ENCODE measurements around the gene CUL9. TPM values are rescaled to one million over a fixed set of nuclear protein-coding genes. Genes with fewer than 3 reads are reported as not detected.

The CUL9 gene
- total and polyA plus RNA-seq, 2 donors (not counting 1 experiment from before 2014, with no cell fraction given) = 6.7 to 32.2 TPM

GRCh38 chr6:43268782-43269272 lies 86.8 kb downstream of the CUL9 start:
- H2AFZ ChIP-seq (ENCODE audit: low read length) = no peak overlapping the region
- H3K4me1 ChIP-seq (ENCODE audit: control insufficient read depth, extremely low read depth, insufficient read depth, low read length) = peaks cover 3% of the 10 kb centered on the region
- peaks cover 44% of the 10 kb centered on the region for H3K27me3 ChIP-seq (ENCODE audit: control insufficient read depth, insufficient read depth, low read length)
- no peak overlapping the region for H3K4me3 ChIP-seq (replicated peaks in 1 of 4; ENCODE audit: control extremely low read depth in 1 of 4, insufficient read depth in 1 of 4, low read depth in 3 of 4, low read length in 4 of 4)
- H3K36me3 ChIP-seq (ENCODE audit: control insufficient read depth, insufficient read depth, low read length) = no peaks in the 10 kb centered on the region
- DNase-seq (ENCODE audit: low read depth in 2 of 2) = no peak
- no peak overlapping the region for H3K4me2 ChIP-seq (ENCODE audit: extremely low read depth, insufficient read depth, low read length)
- no peaks in the 10 kb centered on the region for H4K20me1 ChIP-seq (ENCODE audit: control insufficient read depth, extremely low read depth, insufficient read depth, low read length)
- no peak for TF ChIP-seq CTCF (conservative IDR thresholded peaks at IDR 0.05 in 1 of 2, IDR thresholded peaks at IDR 0.05 in 1 of 2; ENCODE audit: low read depth in 1 of 2, low read length in 2 of 2)
- no peak for TF ChIP-seq EZH2 (IDR thresholded peaks at IDR 0.05; ENCODE audit: low read length, missing control alignments)
- H3K79me2 ChIP-seq (ENCODE audit: control insufficient read depth, insufficient read depth, low read length) = no peaks in the 10 kb centered on the region
- no peak overlapping the region for H3K9ac ChIP-seq (ENCODE audit: insufficient read depth, low read length)
- no peaks in the 10 kb centered on the region for H3K9me3 ChIP-seq (ENCODE audit: control insufficient read depth, insufficient read depth, low read depth, low read length)
- no peak overlapping the region for H3K27ac ChIP-seq (ENCODE audit: insufficient read depth, low read length)

- Histone ChIP-seq H3K9ac (ENCODE audit: insufficient read depth, low read length) (no peak overlapping the region), H3K4me1 (ENCODE audit: control insufficient read depth, extremely low read depth, insufficient read depth, low read length) (peaks cover 3% of the 10 kb centered on the region), H2AFZ (ENCODE audit: low read length) (no peak overlapping the region), H3K4me2 (ENCODE audit: extremely low read depth, insufficient read depth, low read length) (peak overlapping the region; percentile 4), H3K9me3 (ENCODE audit: control insufficient read depth, insufficient read depth, low read depth, low read length) (no peaks in the 10 kb centered on the region), H4K20me1 (ENCODE audit: control insufficient read depth, extremely low read depth, insufficient read depth, low read length) (no peaks in the 10 kb centered on the region), H3K79me2 (ENCODE audit: control insufficient read depth, insufficient read depth, low read length) (no peaks in the 10 kb centered on the region), H3K4me3 (replicated peaks in 1 of 4; ENCODE audit: control extremely low read depth in 1 of 4, insufficient read depth in 1 of 4, low read depth in 3 of 4, low read length in 4 of 4) (peak overlapping the region in 2 of 4 experiments; percentile 17 to 42), H3K36me3 (ENCODE audit: control insufficient read depth, insufficient read depth, low read length) (no peaks in the 10 kb centered on the region), H3K27ac (ENCODE audit: insufficient read depth, low read length) (no peak overlapping the region), H3K27me3 (ENCODE audit: control insufficient read depth, insufficient read depth, low read length) (peaks cover 49% of the 10 kb centered on the region)
- DNase-seq (ENCODE audit: low read depth in 2 of 2) = no peak
- TF ChIP-seq CTCF (conservative IDR thresholded peaks at IDR 0.05 in 1 of 2, IDR thresholded peaks at IDR 0.05 in 1 of 2; ENCODE audit: low read depth in 1 of 2, low read length in 2 of 2) = no peak
- peak; percentile 72 for TF ChIP-seq EZH2 (IDR thresholded peaks at IDR 0.05; ENCODE audit: low read length, missing control alignments)
Measured at GRCh38 chr6:43269273-43270007, 87.4 kb downstream of the CUL9 start.

- Histone ChIP-seq H3K4me2 (ENCODE audit: extremely low read depth, insufficient read depth, low read length) (no peak overlapping the region), H3K27me3 (ENCODE audit: control insufficient read depth, insufficient read depth, low read length) (peaks cover 54% of the 10 kb centered on the region), H3K79me2 (ENCODE audit: control insufficient read depth, insufficient read depth, low read length) (no peaks in the 10 kb centered on the region), H3K4me1 (ENCODE audit: control insufficient read depth, extremely low read depth, insufficient read depth, low read length) (peaks cover 3% of the 10 kb centered on the region), H3K9me3 (ENCODE audit: control insufficient read depth, insufficient read depth, low read depth, low read length) (no peaks in the 10 kb centered on the region), H3K9ac (ENCODE audit: insufficient read depth, low read length) (no peak overlapping the region), H2AFZ (ENCODE audit: low read length) (no peak overlapping the region), H4K20me1 (ENCODE audit: control insufficient read depth, extremely low read depth, insufficient read depth, low read length) (no peaks in the 10 kb centered on the region), H3K4me3 (replicated peaks in 1 of 4; ENCODE audit: control extremely low read depth in 1 of 4, insufficient read depth in 1 of 4, low read depth in 3 of 4, low read length in 4 of 4) (no peak overlapping the region), H3K27ac (ENCODE audit: insufficient read depth, low read length) (no peak overlapping the region), H3K36me3 (ENCODE audit: control insufficient read depth, insufficient read depth, low read length) (no peaks in the 10 kb centered on the region)
- no peak for DNase-seq (ENCODE audit: low read depth in 2 of 2)
- TF ChIP-seq CTCF (conservative IDR thresholded peaks at IDR 0.05 in 1 of 2, IDR thresholded peaks at IDR 0.05 in 1 of 2; ENCODE audit: low read depth in 1 of 2, low read length in 2 of 2) (no peak), EZH2 (IDR thresholded peaks at IDR 0.05; ENCODE audit: low read length, missing control alignments) (no peak)
Measured at GRCh38 chr6:43271103-43271815, 89.3 kb downstream of the CUL9 start.

Data from fibroblast of lung (primary cell).